Measurements from ENCODE around the gene DCP1B.
"Not testable (repeated sequence)": the region's sequence is repeated elsewhere in the genome, so short reads cannot be mapped to it uniquely, and the experiment has no call there.

DCP1B gene

GRCh38 chr12:1972260-1972659, 32.0 kb downstream of the DCP1B start:
- Histone ChIP-seq H3K9ac (ENCODE audit: low read length) (peak overlapping the region; percentile 73), H3K4me1 (ENCODE audit: control insufficient read depth, insufficient read depth, low read length) (peaks cover 69% of the 10 kb centered on the region), H3K4me3 (ENCODE audit: low read length) (peak overlapping the region; percentile 68), H3K27me3 (replicated peaks; ENCODE audit: control insufficient read depth, insufficient read depth, low read length) (no peaks in the 10 kb centered on the region), H3K36me3 (ENCODE audit: control insufficient read depth, insufficient read depth, low read length, severe bottlenecking) (peaks cover under 1% of the 10 kb centered on the region), H3K9me3 (ENCODE audit: control insufficient read depth, low read length) (no peaks in the 10 kb centered on the region)
- peak; percentile 50 for DNase-seq (ENCODE audit: low read depth)

GRCh38 chr12:1970331-1970900, 33.8 kb downstream of the DCP1B start:
- Histone ChIP-seq H3K9me3 (ENCODE audit: control insufficient read depth, low read length) (no peaks in the 10 kb centered on the region), H3K27me3 (replicated peaks; ENCODE audit: control insufficient read depth, insufficient read depth, low read length) (no peaks in the 10 kb centered on the region), H3K4me3 (ENCODE audit: low read length) (no peak overlapping the region), H3K4me1 (ENCODE audit: control insufficient read depth, insufficient read depth, low read length) (peaks cover 54% of the 10 kb centered on the region), H3K36me3 (ENCODE audit: control insufficient read depth, insufficient read depth, low read length, severe bottlenecking) (peaks cover 19% of the 10 kb centered on the region), H3K9ac (ENCODE audit: low read length) (no peak overlapping the region)
- DNase-seq (ENCODE audit: low read depth) = no peak

GRCh38 chr12:1966561-1967226, 37.6 kb downstream of the DCP1B start:
- Histone ChIP-seq H3K4me3 (ENCODE audit: low read length) (no peak overlapping the region), H3K9me3 (ENCODE audit: control insufficient read depth, low read length) (no peaks in the 10 kb centered on the region), H3K36me3 (ENCODE audit: control insufficient read depth, insufficient read depth, low read length, severe bottlenecking) (peaks cover 50% of the 10 kb centered on the region), H3K9ac (ENCODE audit: low read length) (no peak overlapping the region), H3K4me1 (ENCODE audit: control insufficient read depth, insufficient read depth, low read length) (peaks cover 20% of the 10 kb centered on the region), H3K27me3 (replicated peaks; ENCODE audit: control insufficient read depth, insufficient read depth, low read length) (no peaks in the 10 kb centered on the region)
- no peak for DNase-seq (ENCODE audit: low read depth)

- peaks cover 13% of the 10 kb centered on the region for H3K4me1 ChIP-seq (ENCODE audit: control insufficient read depth, insufficient read depth, low read length)
- peaks cover 57% of the 10 kb centered on the region for H3K36me3 ChIP-seq (ENCODE audit: control insufficient read depth, insufficient read depth, low read length, severe bottlenecking)
- DNase-seq (ENCODE audit: low read depth) = no peak
- no peaks in the 10 kb centered on the region for H3K9me3 ChIP-seq (ENCODE audit: control insufficient read depth, low read length)
- no peaks in the 10 kb centered on the region for H3K27me3 ChIP-seq (replicated peaks; ENCODE audit: control insufficient read depth, insufficient read depth, low read length)
- H3K4me3 ChIP-seq (ENCODE audit: low read length) = no peak overlapping the region
- H3K9ac ChIP-seq (ENCODE audit: low read length) = no peak overlapping the region
Observed at GRCh38 chr12:1965916-1966315, 38.3 kb downstream of the DCP1B start.

GRCh38 chr12:1962051-1963020, 41.9 kb downstream of the DCP1B start:
- no peaks in the 10 kb centered on the region for H3K27me3 ChIP-seq (replicated peaks; ENCODE audit: control insufficient read depth, insufficient read depth, low read length)
- H3K4me1 ChIP-seq (ENCODE audit: control insufficient read depth, insufficient read depth, low read length) = no peaks in the 10 kb centered on the region
- no peak for DNase-seq (ENCODE audit: low read depth)
- no peaks in the 10 kb centered on the region for H3K9me3 ChIP-seq (ENCODE audit: control insufficient read depth, low read length)
- peaks cover 68% of the 10 kb centered on the region for H3K36me3 ChIP-seq (ENCODE audit: control insufficient read depth, insufficient read depth, low read length, severe bottlenecking)
- no peak overlapping the region for H3K9ac ChIP-seq (ENCODE audit: low read length)
- H3K4me3 ChIP-seq (ENCODE audit: low read length) = no peak overlapping the region

- Histone ChIP-seq H3K27me3 (replicated peaks; ENCODE audit: control insufficient read depth, insufficient read depth, low read length) (no peaks in the 10 kb centered on the region), H3K9me3 (ENCODE audit: control insufficient read depth, low read length) (no peaks in the 10 kb centered on the region), H3K4me3 (ENCODE audit: low read length) (no peak overlapping the region), H3K9ac (ENCODE audit: low read length) (no peak overlapping the region), H3K4me1 (ENCODE audit: control insufficient read depth, insufficient read depth, low read length) (no peaks in the 10 kb centered on the region), H3K36me3 (ENCODE audit: control insufficient read depth, insufficient read depth, low read length, severe bottlenecking) (peaks cover 50% of the 10 kb centered on the region)
- no peak for DNase-seq (ENCODE audit: low read depth)
Observed at GRCh38 chr12:1956716-1957115, 47.5 kb downstream of the DCP1B start.

- H3K27me3 ChIP-seq (replicated peaks; ENCODE audit: control insufficient read depth, insufficient read depth, low read length) = no peaks in the 10 kb centered on the region
- no peaks in the 10 kb centered on the region for H3K9me3 ChIP-seq (ENCODE audit: control insufficient read depth, low read length)
- peaks cover 30% of the 10 kb centered on the region for H3K4me1 ChIP-seq (ENCODE audit: control insufficient read depth, insufficient read depth, low read length)
- peak overlapping the region; percentile 53 for H3K9ac ChIP-seq (ENCODE audit: low read length)
- DNase-seq (ENCODE audit: low read depth) = no peak
- H3K4me3 ChIP-seq (ENCODE audit: low read length) = peak overlapping the region; percentile 21
- H3K36me3 ChIP-seq (ENCODE audit: control insufficient read depth, insufficient read depth, low read length, severe bottlenecking) = peaks cover 65% of the 10 kb centered on the region
Observed at GRCh38 chr12:1949771-1950470, 54.3 kb downstream of the DCP1B start.

- Histone ChIP-seq H3K27me3 (replicated peaks; ENCODE audit: control insufficient read depth, insufficient read depth, low read length) (no peaks in the 10 kb centered on the region), H3K9me3 (ENCODE audit: control insufficient read depth, low read length) (no peaks in the 10 kb centered on the region), H3K4me1 (ENCODE audit: control insufficient read depth, insufficient read depth, low read length) (peaks cover 30% of the 10 kb centered on the region), H3K4me3 (ENCODE audit: low read length) (no peak overlapping the region), H3K9ac (ENCODE audit: low read length) (no peak overlapping the region), H3K36me3 (ENCODE audit: control insufficient read depth, insufficient read depth, low read length, severe bottlenecking) (peaks cover 58% of the 10 kb centered on the region)
- DNase-seq (ENCODE audit: low read depth) = no peak
Observed at GRCh38 chr12:1948883-1949282, 55.4 kb downstream of the DCP1B start.

GRCh38 chr12:1947081-1947480, 57.2 kb downstream of the DCP1B start:
- Histone ChIP-seq H3K4me1 (ENCODE audit: control insufficient read depth, insufficient read depth, low read length) (peaks cover 30% of the 10 kb centered on the region), H3K27me3 (replicated peaks; ENCODE audit: control insufficient read depth, insufficient read depth, low read length) (no peaks in the 10 kb centered on the region), H3K36me3 (ENCODE audit: control insufficient read depth, insufficient read depth, low read length, severe bottlenecking) (peaks cover 41% of the 10 kb centered on the region), H3K9ac (ENCODE audit: low read length) (peak overlapping the region; percentile 14), H3K9me3 (ENCODE audit: control insufficient read depth, low read length) (no peaks in the 10 kb centered on the region), H3K4me3 (ENCODE audit: low read length) (no peak overlapping the region)
- peak; percentile 50 for DNase-seq (ENCODE audit: low read depth)

- no peak overlapping the region for H3K4me3 ChIP-seq (ENCODE audit: low read length)
- H3K9ac ChIP-seq (ENCODE audit: low read length) = no peak overlapping the region
- H3K27me3 ChIP-seq (replicated peaks; ENCODE audit: control insufficient read depth, insufficient read depth, low read length) = no peaks in the 10 kb centered on the region
- DNase-seq (ENCODE audit: low read depth) = no peak
- H3K9me3 ChIP-seq (ENCODE audit: control insufficient read depth, low read length) = no peaks in the 10 kb centered on the region
- H3K36me3 ChIP-seq (ENCODE audit: control insufficient read depth, insufficient read depth, low read length, severe bottlenecking) = peaks cover 37% of the 10 kb centered on the region
- H3K4me1 ChIP-seq (ENCODE audit: control insufficient read depth, insufficient read depth, low read length) = peaks cover 30% of the 10 kb centered on the region
Observed at GRCh38 chr12:1946296-1946695, 58.0 kb downstream of the DCP1B start.

GRCh38 chr12:1945502-1945901, 58.8 kb downstream of the DCP1B start:
- H3K9ac ChIP-seq (ENCODE audit: low read length); DNase-seq (ENCODE audit: low read depth); H3K9me3 ChIP-seq (ENCODE audit: control insufficient read depth, low read length); H3K4me3 ChIP-seq (ENCODE audit: low read length); H3K27me3 ChIP-seq (replicated peaks; ENCODE audit: control insufficient read depth, insufficient read depth, low read length): not testable (repeated sequence)
- H3K4me1 ChIP-seq (ENCODE audit: control insufficient read depth, insufficient read depth, low read length) = peaks cover 27% of the 10 kb centered on the region
- H3K36me3 ChIP-seq (ENCODE audit: control insufficient read depth, insufficient read depth, low read length, severe bottlenecking) = peaks cover 39% of the 10 kb centered on the region
